HPDE6-E6E7 (cell line): ENCODE results near the gene ROBO1.

Source experiments
- DNase-seq: peaks from one replicate; pipeline ENCODE4 v3.0.0; 2011; ENCODE audit warnings: missing footprints; ENCODE audit errors: extremely low spot score

The ROBO1 gene

DNA sequence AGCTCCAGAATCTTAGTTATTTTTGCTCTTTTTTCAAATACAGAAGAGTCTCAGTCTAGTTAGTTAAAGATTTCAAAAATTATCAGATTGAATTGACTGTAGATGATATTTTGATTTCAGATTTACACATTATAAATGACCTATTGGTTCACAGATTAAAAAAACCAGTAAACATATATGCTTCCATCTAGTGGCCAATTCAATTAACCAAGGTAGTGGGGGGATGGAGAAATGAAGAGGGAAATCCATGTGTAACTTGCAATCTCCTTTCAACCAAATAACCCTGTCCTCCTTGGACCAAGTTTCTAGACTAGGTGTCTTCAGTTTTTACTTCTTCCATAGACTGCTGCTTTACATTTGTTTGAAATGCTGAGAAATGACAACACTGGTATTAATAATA lies 789.8 kb downstream of the ROBO1 start:
- peak; percentile 2 for DNase-seq

DNA sequence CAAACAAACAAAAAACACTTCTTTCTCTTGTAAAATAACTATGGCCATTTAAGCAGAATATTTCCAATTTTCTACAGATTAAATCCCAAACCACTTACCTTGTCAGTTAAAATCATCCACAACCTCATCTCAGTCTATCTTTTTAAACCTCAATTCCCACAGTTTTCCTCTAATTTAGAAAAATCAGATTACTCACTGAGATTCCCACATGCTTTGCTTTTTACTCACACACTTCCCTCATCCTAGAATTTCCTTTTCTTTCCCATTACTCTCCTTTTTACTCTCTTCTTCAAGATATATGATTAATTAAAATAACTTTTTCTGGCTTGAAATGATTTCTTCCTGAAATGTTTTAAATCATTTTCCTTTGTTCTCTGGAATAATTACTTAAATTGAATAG lies 790.7 kb downstream of the ROBO1 start:
- no peak for DNase-seq

- DNase-seq, result no peak
These were observed 791.6 kb downstream of the ROBO1 start for GRCh38 chr3:78976200-78976599.

DNA sequence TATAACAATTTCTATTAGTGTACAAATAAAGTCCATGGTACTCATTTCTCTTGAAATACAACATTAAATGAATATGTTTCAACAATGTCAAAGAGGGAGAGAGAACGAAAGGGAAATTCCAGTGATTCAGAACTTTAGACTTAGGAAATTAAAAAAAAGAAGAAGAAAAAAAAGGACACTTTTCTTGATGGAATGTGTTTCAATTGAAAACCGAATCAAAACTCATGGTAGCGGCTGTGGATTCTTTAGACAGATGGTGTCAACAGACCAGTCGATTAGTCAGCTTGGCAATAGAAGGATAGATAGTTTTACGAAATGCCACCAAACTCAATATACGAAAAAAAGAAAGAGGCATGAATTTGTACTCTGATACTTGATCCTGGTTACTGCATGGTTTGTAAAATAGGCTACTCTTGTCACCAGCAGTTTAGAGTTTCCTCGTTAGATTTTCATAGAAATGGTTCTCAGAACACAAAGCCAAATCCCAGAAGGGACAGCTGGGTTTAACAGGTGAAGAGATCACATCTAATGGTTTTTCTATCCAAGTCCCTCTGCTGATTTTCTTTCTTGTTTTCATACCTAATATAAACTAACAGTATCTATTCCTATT lies 793.5 kb downstream of the ROBO1 start:
- DNase-seq, result no peak

DNA sequence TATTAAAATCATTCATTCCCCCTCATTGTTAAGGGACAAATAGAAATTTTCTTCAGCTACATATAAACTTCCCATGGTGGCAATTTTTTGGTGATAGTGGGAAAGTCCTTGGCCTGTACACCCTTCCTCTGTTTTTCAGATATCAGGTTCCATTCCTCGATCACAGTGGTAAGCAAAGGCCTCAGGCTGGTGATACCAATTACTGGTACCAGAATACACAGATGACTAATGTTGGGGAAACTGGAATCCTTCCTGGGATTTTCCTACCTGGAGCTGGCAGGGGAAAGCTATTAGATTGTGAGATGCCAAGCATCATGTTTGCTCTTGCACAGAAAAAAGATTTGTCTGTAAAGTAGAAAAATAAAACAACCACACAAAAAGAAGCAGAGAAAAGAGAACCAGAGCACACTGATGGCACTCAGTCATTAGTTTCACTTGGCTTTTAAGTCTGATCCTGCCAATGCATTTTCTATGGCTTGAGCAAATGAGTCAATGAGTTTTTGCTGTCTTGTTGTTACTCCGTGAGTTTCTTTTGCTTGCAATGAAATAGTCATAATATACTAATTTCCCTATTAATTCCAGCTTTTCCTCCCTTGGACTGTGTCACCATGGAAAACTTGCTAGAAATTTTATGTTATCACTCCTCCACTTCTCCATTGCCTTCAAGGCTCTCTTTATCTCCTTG lies 795.0 kb downstream of the ROBO1 start:
- DNase-seq, result no peak

- DNase-seq, result no peak
These were observed 797.1 kb downstream of the ROBO1 start for GRCh38 chr3:78970656-78971055.

- DNase-seq, result no peak
These were observed 798.3 kb downstream of the ROBO1 start for GRCh38 chr3:78969483-78969882.

- DNase-seq, result no peak
These were observed 800.7 kb downstream of the ROBO1 start for GRCh38 chr3:78967061-78967460.

- DNase-seq, result no peak
These were observed 804.0 kb downstream of the ROBO1 start for GRCh38 chr3:78963771-78964170.

GRCh38 chr3:78957456-78957855 lies 810.3 kb downstream of the ROBO1 start:
- no peak for DNase-seq

DNA sequence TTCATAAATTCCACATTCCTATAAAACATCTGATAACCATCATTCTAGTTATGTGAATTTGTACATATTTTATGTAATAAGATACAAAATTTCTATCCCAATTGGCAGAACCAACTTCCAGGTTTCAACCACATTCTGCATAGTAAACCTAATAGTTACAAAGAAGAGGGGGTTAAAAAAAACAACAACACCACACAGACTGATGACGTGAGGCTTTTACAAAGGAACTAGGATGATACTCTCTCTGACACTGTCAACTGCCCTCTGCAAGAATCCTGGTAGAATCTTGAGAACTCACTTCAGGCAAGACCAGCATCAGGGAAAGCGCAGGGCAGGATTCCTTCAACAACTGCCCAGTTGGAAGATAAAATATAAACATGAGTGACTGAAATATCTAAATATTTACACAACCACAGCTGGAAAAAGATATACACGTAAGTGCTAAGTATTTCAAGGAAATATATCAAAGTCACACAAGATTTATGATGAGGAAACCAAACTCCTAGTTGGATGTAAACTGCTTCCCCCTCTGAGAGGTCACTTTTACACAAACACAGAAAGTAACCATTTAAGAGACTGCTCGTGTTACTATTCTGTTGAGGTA lies 816.4 kb downstream of the ROBO1 start:
- DNase-seq, result no peak

DNA sequence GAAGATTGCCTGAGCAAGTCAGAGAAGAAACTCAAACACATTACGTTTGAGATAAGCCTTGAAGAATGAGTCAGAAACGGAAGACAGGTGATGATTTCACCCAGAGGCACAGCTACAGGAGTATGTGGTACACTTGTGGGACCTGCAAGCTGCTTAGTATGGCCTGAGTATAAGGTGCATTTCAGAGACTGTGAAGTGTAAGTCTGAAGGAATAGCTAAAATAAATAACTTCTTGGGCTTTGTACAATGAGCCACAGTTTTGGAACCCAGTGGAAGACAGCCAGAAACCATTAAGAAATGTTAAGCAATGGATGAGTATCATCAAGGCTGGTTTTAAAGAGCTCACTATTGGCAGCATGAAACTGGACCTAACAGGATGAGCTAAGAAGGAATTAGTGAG lies 826.2 kb downstream of the ROBO1 start:
- peak; percentile 19 for DNase-seq

GRCh38 chr3:78940626-78941025 lies 827.2 kb downstream of the ROBO1 start:
- no peak for DNase-seq

GRCh38 chr3:78940128-78940527 lies 827.7 kb downstream of the ROBO1 start:
- DNase-seq, result no peak

DNA sequence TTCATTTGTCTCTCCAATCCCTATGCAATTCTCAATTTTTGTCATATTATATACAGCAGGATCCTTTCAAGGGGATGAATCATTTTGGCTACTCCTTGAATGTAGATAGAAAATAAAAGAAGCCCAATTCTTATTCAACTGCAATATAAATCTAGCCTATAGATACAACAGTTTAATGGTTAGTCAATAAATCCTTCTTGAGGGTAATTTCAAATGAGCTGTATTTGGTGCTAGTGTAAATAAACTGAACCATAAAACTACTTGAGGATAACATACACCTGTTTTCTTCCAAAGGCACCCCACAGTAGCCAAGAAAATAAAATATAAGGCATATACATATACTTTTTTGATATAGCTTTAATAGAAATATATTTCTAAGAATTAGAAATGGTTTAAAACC lies 830.3 kb downstream of the ROBO1 start:
- DNase-seq, result no peak

DNA sequence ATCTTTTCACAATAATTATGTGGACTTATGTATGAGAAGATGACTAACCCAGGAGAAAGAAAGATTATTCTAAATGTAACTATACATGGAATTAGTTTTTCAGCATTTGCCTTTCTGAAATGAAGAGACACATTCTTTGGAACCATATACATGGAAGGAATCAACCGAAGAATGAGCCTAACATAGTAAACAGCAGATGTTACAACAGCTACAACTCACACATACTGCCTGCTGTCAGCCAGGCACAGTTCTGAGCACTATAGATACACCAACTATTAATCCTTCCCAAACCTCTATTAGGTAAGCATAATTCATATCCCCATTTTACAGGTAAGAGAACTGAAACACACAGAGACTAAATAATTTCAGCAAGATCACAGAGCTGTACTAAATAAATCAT lies 840.0 kb downstream of the ROBO1 start:
- DNase-seq, result no peak

DNA sequence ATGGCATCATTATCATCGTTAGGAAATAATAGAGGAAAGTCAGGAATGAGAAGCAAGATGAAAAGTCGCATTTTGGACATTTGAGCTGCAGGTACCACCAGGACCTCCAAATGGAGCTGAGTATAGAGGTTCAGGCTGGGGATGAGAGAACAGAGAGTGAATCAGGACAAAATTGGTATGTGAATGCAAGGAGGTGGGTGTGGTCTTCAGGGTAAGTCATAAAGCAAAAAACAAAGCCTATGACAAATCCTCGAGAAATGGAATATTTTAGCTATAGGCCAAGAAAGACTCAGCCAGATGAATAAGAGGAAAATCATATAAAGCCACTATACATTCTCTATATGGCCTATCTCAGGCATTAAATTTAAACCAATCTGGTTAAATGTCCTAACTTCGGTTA lies 841.3 kb downstream of the ROBO1 start:
- DNase-seq, result no peak

- DNase-seq, result no peak
These were observed 843.1 kb downstream of the ROBO1 start for GRCh38 chr3:78924711-78925110.

GRCh38 chr3:78919021-78919755 lies 848.6 kb downstream of the ROBO1 start:
- peak; percentile 1 for DNase-seq

GRCh38 chr3:78918361-78919020 lies 849.3 kb downstream of the ROBO1 start:
- no peak for DNase-seq

GRCh38 chr3:78917536-78917935 lies 850.3 kb downstream of the ROBO1 start:
- no peak for DNase-seq

GRCh38 chr3:78913711-78914110 lies 854.1 kb downstream of the ROBO1 start:
- DNase-seq, result no peak
